ENCODE measurements around the gene THUMPD3. TPM values are rescaled to one million over a fixed set of nuclear protein-coding genes. Genes with fewer than 3 reads are reported as not detected.

THUMPD3 gene
- total and polyA plus RNA-seq, 9 of the 15 experiments (the other 6 are each of a cell fraction or from before 2014, with no cell fraction given): 58.3 to 132 (median 113) TPM

DNA sequence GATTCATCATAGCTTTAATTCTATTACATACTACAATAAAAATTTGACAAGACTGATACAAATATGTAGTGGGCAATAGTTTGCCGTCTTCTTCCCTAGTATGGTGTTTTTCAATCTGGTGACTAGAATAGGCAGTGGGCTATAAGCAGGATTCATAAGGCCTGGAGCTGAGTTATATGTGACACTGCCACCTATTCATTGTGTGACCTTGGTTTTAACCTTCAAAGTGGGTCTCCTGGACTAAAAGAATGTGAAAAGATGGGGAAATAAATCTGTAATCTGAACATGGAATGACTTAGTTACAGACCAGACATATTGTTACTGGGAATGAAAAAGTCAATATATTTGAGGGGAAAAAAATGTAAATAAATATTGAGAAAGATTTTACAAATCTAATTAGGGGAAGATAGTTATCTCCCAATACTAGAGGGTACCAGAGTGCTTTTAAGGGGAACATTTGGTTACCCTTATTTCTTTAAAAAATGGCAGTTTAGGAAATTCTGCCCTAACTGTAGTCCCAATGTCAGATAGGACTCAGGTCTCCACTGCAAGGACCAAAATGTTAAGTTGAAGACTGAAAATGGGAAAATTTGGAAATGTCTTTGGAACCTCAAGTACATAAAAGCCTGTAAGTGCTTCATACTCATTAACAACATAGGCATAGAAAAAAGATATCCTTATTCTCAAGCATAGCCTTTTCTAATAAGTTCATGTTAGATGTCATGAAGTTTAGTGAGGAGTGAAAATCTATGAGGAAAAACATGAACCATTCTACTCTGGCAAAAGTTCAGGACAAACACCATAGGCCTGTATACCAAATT is 23.9 kb downstream of the THUMPD3 start (continued):
- TF ChIP-seq, protein P1, sequence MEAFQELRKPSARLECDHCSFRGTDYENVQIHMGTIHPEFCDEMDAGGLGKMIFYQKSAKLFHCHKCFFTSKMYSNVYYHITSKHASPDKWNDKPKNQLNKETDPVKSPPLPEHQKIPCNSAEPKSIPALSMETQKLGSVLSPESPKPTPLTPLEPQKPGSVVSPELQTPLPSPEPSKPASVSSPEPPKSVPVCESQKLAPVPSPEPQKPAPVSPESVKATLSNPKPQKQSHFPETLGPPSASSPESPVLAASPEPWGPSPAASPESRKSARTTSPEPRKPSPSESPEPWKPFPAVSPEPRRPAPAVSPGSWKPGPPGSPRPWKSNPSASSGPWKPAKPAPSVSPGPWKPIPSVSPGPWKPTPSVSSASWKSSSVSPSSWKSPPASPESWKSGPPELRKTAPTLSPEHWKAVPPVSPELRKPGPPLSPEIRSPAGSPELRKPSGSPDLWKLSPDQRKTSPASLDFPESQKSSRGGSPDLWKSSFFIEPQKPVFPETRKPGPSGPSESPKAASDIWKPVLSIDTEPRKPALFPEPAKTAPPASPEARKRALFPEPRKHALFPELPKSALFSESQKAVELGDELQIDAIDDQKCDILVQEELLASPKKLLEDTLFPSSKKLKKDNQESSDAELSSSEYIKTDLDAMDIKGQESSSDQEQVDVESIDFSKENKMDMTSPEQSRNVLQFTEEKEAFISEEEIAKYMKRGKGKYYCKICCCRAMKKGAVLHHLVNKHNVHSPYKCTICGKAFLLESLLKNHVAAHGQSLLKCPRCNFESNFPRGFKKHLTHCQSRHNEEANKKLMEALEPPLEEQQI (IDR thresholded peaks at IDR 0.05): no peak
- TF ChIP-seq THAP12 (CRISPR knock-in tag; IDR thresholded peaks at IDR 0.05) (no peak), KDM5B (IDR thresholded peaks at IDR 0.05; ENCODE audit: insufficient replicate concordance, low read depth, low read length) (peak; percentile 31), ZNF282 (CRISPR knock-in tag; IDR thresholded peaks at IDR 0.05) (no peak), TAF9B (IDR thresholded peaks at IDR 0.05; ENCODE audit: partially characterized antibody) (no peak), NFXL1 (CRISPR knock-in tag; IDR thresholded peaks at IDR 0.05) (no peak), ZNF551 (CRISPR knock-in tag; IDR thresholded peaks at IDR 0.05) (no peak), SMARCA5 (IDR thresholded peaks at IDR 0.05) (no peak), CREB1 (IDR thresholded peaks at IDR 0.05) (no peak), CREB1 (CRISPR knock-in tag; IDR thresholded peaks at IDR 0.05) (no peak), ZNF57 (CRISPR knock-in tag; IDR thresholded peaks at IDR 0.05) (no peak), PTRF (tag; IDR thresholded peaks at IDR 0.05) (no peak), MEF2D (tag; conservative IDR thresholded peaks at IDR 0.05; ENCODE audit: low read depth) (no peak), NR3C1 (CRISPR knock-in tag; IDR thresholded peaks at IDR 0.05) (no peak), KAT2B (IDR thresholded peaks at IDR 0.05; ENCODE audit: low read depth, low read length) (no peak), POLR2AphosphoS2 (IDR thresholded peaks at IDR 0.05; ENCODE audit: low read length) (peak; percentile 95), TRIM28 (IDR thresholded peaks at IDR 0.05) (no peak)
- TF ChIP-seq, protein P2, sequence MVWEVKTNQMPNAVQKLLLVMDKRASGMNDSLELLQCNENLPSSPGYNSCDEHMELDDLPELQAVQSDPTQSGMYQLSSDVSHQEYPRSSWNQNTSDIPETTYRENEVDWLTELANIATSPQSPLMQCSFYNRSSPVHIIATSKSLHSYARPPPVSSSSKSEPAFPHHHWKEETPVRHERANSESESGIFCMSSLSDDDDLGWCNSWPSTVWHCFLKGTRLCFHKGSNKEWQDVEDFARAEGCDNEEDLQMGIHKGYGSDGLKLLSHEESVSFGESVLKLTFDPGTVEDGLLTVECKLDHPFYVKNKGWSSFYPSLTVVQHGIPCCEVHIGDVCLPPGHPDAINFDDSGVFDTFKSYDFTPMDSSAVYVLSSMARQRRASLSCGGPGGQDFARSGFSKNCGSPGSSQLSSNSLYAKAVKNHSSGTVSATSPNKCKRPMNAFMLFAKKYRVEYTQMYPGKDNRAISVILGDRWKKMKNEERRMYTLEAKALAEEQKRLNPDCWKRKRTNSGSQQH (CRISPR knock-in tag; IDR thresholded peaks at IDR 0.05): no peak
- TF ChIP-seq, protein P3, sequence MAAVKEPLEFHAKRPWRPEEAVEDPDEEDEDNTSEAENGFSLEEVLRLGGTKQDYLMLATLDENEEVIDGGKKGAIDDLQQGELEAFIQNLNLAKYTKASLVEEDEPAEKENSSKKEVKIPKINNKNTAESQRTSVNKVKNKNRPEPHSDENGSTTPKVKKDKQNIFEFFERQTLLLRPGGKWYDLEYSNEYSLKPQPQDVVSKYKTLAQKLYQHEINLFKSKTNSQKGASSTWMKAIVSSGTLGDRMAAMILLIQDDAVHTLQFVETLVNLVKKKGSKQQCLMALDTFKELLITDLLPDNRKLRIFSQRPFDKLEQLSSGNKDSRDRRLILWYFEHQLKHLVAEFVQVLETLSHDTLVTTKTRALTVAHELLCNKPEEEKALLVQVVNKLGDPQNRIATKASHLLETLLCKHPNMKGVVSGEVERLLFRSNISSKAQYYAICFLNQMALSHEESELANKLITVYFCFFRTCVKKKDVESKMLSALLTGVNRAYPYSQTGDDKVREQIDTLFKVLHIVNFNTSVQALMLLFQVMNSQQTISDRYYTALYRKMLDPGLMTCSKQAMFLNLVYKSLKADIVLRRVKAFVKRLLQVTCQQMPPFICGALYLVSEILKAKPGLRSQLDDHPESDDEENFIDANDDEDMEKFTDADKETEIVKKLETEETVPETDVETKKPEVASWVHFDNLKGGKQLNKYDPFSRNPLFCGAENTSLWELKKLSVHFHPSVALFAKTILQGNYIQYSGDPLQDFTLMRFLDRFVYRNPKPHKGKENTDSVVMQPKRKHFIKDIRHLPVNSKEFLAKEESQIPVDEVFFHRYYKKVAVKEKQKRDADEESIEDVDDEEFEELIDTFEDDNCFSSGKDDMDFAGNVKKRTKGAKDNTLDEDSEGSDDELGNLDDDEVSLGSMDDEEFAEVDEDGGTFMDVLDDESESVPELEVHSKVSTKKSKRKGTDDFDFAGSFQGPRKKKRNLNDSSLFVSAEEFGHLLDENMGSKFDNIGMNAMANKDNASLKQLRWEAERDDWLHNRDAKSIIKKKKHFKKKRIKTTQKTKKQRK (IDR thresholded peaks at IDR 0.05; ENCODE audit: borderline replicate concordance, low read depth, low read length): no peak
